ENCODE results near the gene AUTS2. TPM values are rescaled to one million over a fixed set of nuclear protein-coding genes. Genes with fewer than 3 reads are reported as not detected.

Gene AUTS2
- total and polyA plus RNA-seq, 10 of the 15 experiments (the other 5 are each of a cell fraction or from before 2014, with no cell fraction given), result 6.4 to 55.6 (median 21.6) TPM

DNA sequence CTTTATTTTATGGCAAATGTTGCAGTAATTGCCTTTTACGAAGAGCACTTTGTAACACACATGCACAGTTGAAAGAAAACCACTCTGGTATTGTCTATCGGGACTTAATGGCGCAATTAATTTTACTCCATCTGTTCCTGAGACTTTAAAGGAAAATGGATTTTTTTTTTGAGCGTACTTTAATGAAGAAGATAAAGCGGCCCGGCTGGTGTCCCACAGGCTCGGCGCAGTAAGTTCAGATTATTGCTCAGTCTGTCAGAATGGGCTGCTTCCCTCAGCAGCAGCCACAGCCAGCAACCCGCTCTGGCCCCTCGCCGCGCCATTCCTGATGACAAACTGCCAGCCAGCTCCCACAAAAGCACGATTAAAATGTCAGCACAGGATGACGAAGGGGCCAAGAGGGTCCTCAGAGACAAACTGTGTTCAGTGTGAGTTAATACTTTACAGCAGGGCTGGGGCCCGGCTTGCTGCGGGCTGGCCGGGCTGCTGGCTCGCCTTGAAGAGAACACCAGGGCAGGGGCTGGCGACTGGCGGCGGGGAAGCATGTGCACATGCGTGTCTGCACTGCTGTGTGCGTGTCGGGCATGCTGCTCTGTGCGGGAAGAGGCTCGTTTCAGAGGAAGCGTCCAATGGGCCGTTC lies 1032.7 kb downstream of the AUTS2 start (continued):
- TF ChIP-seq ZNF384 (IDR thresholded peaks at IDR 0.05; ENCODE audit: borderline replicate concordance, low read depth, low read length) (no peak), TCF12 (IDR thresholded peaks at IDR 0.05; ENCODE audit: low read depth, low read length) (no peak), MYB (IDR thresholded peaks at IDR 0.05; ENCODE audit: borderline replicate concordance, low read depth, low read length) (no peak), STAT3 (IDR thresholded peaks at IDR 0.05; ENCODE audit: low read depth, low read length) (no peak), WRNIP1 (IDR thresholded peaks at IDR 0.05; ENCODE audit: borderline replicate concordance, low read depth, low read length) (no peak), BMI1 (IDR thresholded peaks at IDR 0.05; ENCODE audit: borderline replicate concordance) (no peak), CREM (IDR thresholded peaks at IDR 0.05; ENCODE audit: low read depth) (no peak), HCFC1 (IDR thresholded peaks at IDR 0.05; ENCODE audit: low read length) (no peak), CEBPB (IDR thresholded peaks at IDR 0.05; ENCODE audit: borderline replicate concordance in 1 of 2, low read depth in 2 of 2, low read length in 2 of 2) (no peak), SMC3 (IDR thresholded peaks at IDR 0.05; ENCODE audit: borderline replicate concordance, low read length) (no peak)
- TF ChIP-seq, protein P1, sequence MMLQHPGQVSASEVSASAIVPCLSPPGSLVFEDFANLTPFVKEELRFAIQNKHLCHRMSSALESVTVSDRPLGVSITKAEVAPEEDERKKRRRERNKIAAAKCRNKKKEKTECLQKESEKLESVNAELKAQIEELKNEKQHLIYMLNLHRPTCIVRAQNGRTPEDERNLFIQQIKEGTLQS (IDR thresholded peaks at IDR 0.05; ENCODE audit: borderline replicate concordance, extremely low read depth, low read depth, low read length), result no peak
- TF ChIP-seq, protein P2, sequence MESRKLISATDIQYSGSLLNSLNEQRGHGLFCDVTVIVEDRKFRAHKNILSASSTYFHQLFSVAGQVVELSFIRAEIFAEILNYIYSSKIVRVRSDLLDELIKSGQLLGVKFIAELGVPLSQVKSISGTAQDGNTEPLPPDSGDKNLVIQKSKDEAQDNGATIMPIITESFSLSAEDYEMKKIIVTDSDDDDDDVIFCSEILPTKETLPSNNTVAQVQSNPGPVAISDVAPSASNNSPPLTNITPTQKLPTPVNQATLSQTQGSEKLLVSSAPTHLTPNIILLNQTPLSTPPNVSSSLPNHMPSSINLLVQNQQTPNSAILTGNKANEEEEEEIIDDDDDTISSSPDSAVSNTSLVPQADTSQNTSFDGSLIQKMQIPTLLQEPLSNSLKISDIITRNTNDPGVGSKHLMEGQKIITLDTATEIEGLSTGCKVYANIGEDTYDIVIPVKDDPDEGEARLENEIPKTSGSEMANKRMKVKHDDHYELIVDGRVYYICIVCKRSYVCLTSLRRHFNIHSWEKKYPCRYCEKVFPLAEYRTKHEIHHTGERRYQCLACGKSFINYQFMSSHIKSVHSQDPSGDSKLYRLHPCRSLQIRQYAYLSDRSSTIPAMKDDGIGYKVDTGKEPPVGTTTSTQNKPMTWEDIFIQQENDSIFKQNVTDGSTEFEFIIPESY (IDR thresholded peaks at IDR 0.05), result no peak

Measured in GM12878 (cell line).